Keratinocyte (primary cell): ENCODE measurements around the gene TSC22D4. TPM values are rescaled to one million over a fixed set of nuclear protein-coding genes. Genes with fewer than 3 reads are reported as not detected.

Experiments
- DNase-seq: peaks from one replicate; pipeline ENCODE4 v3.0.0-alpha.2; 2011; ENCODE audit warnings: low read depth, missing footprints, low spot score
- FAIRE-seq: peaks from 2 replicates; lab custom pipeline; 2011; peaks lifted over from hg19 to GRCh38; lab: Jason Lieb, UNC
- H2AFZ ChIP-seq: 2 replicates; pipeline ENCODE4 v1.6.0; 2012; ENCODE audit warnings: low read length, control low read depth, inconsistent platforms; ENCODE audit not compliant: control insufficient read depth
- H3K27ac ChIP-seq: 2 replicates; pipeline ENCODE4 v1.5.1; 2011; ENCODE audit warnings: low read length; ENCODE audit not compliant: control insufficient read depth, insufficient read depth
- H3K27me3 ChIP-seq: 3 replicates; pipeline ENCODE4 v1.6.0; 2011; ENCODE audit warnings: low read length; ENCODE audit not compliant: control insufficient read depth, insufficient read depth; ENCODE audit errors: extremely low read depth
- H3K36me3 ChIP-seq, 2 experiments: 2 replicates in 1 of 2; 3 replicates in 1 of 2; pipeline ENCODE4 v1.5.1; 2011; ENCODE audit warnings: low read length in 2 of 2, mild to moderate bottlenecking in 1 of 2; ENCODE audit not compliant: control insufficient read depth in 2 of 2, insufficient read depth in 2 of 2; ENCODE audit errors: extremely low read depth in 1 of 2
- H3K4me1 ChIP-seq: 3 replicates; pipeline ENCODE4 v1.5.1; 2011; ENCODE audit warnings: low read length; ENCODE audit not compliant: control insufficient read depth, insufficient read depth; ENCODE audit errors: extremely low read depth
- H3K4me2 ChIP-seq: 3 replicates; pipeline ENCODE4 v1.6.0; 2011; ENCODE audit warnings: low read depth, low read length; ENCODE audit not compliant: control insufficient read depth, insufficient read depth; ENCODE audit errors: extremely low read depth
- H3K4me3 ChIP-seq, 3 experiments: fragments of 200-600 bp in 1 of 3; sonication (generic) in 1 of 3; 2 replicates in 2 of 3; 3 replicates in 1 of 3; pipeline ENCODE4 v1.5.1; 2011 to 2016; ENCODE audit warnings: low read length in 3 of 3, mild to moderate bottlenecking in 3 of 3, control low read depth in 2 of 3, inconsistent platforms in 1 of 3, low read depth in 1 of 3, mixed read lengths in 1 of 3, mixed run types in 1 of 3, moderate library complexity in 1 of 3; ENCODE audit not compliant: control insufficient read depth in 2 of 3, insufficient read depth in 2 of 3; ENCODE audit errors: extremely low read depth in 1 of 3
- H3K79me2 ChIP-seq: 2 replicates; pipeline ENCODE4 v1.6.0; 2012; ENCODE audit warnings: low read length; ENCODE audit not compliant: control insufficient read depth, insufficient read depth
- H3K9ac ChIP-seq: 3 replicates; pipeline ENCODE4 v1.6.0; 2011; ENCODE audit warnings: low read length; ENCODE audit not compliant: control insufficient read depth, insufficient read depth; ENCODE audit errors: extremely low read depth
- H3K9me1 ChIP-seq: 3 replicates; pipeline ENCODE4 v1.6.0; 2011; ENCODE audit warnings: low read length; ENCODE audit not compliant: control insufficient read depth, insufficient read depth; ENCODE audit errors: extremely low read depth
- H3K9me3 ChIP-seq: 2 replicates; pipeline ENCODE4 v1.5.1; 2012; ENCODE audit warnings: low read depth, low read length; ENCODE audit not compliant: control insufficient read depth
- H4K20me1 ChIP-seq: 3 replicates; pipeline ENCODE4 v1.6.0; 2011; ENCODE audit warnings: low read length; ENCODE audit not compliant: control insufficient read depth, insufficient read depth; ENCODE audit errors: extremely low read depth
- CTCF ChIP-seq, 3 experiments: IDR thresholded peaks in 1 of 3; conservative IDR thresholded peaks in 1 of 3; optimal IDR thresholded peaks in 1 of 3; 2 replicates in 2 of 3; 3 replicates in 1 of 3; pipeline versions ENCODE3 to v1.5.1; 2011; ENCODE audit warnings: low read length in 3 of 3, mild to moderate bottlenecking in 3 of 3, moderate library complexity in 2 of 3, control low read depth in 1 of 3, inconsistent platforms in 1 of 3; ENCODE audit not compliant: insufficient read depth in 2 of 3; ENCODE audit errors: extremely low read depth in 1 of 3
- EZH2 ChIP-seq: IDR thresholded peaks from one replicate; pipeline ENCODE4 v1.6.1; 2012; ENCODE audit warnings: inconsistent platforms, mild to moderate bottlenecking, low read length, moderate library complexity
- dilution Hi-C: fragments of 300-500 bp; cut with MboI; formaldehyde crosslinking; loops from one replicate; pipeline ENCODE4 v1.7.0; 2020; ENCODE audit warnings: low sequenced_read_pairs; ENCODE audit not compliant: extremely low pct_ligation_motif_present
- polyA plus RNA-seq, 5 experiments: library from polyadenylated mRNA; depleted of rRNA in 3 of 5; stranded (reverse) in 3 of 5; stranded (forward) in 1 of 5; unstranded in 1 of 5; fragments of >200 nt; gene quantifications; 1 replicate in 1 of 5; 2 replicates in 3 of 5; 3 replicates in 1 of 5; pipeline versions ENCODE4 v1.2.1 to v1.2.3, GENCODE V29; 2011 to 2012; ENCODE audit warnings: missing spikeins in 2 of 5, low read depth in 1 of 5, low replicate concordance in 1 of 5

The TSC22D4 gene
- polyA plus RNA-seq, 1 donor (not counting 4 experiments of a cell fraction or from before 2014, with no cell fraction given), result 8.4 TPM

GRCh38 chr7:100516135-100516812 lies 37.3 kb upstream of the TSC22D4 start:
- Histone ChIP-seq H3K9ac (no peak overlapping the region), H3K4me1 (peaks cover 17% of the 10 kb centered on the region), H3K9me1 (peaks cover 2% of the 10 kb centered on the region), H3K9me3 (no peaks in the 10 kb centered on the region), H3K4me2 (no peak overlapping the region), H2AFZ (no peak overlapping the region), H4K20me1 (no peaks in the 10 kb centered on the region), H3K27me3 (no peaks in the 10 kb centered on the region), H3K4me3 (no peak overlapping the region), H3K27ac (no peak overlapping the region), H3K36me3 (no peaks in the 10 kb centered on the region), H3K79me2 (no peaks in the 10 kb centered on the region)
- DNase-seq, result no peak
- peak; percentile 74 for FAIRE-seq
- TF ChIP-seq EZH2, result no peak
- no peak for TF ChIP-seq CTCF (optimal IDR thresholded peaks at IDR 0.05 in 1 of 3, IDR thresholded peaks at IDR 0.05 in 1 of 3, conservative IDR thresholded peaks at IDR 0.05 in 1 of 3; ENCODE audit: extremely low read depth in 1 of 3, insufficient read depth in 2 of 3, low read length in 3 of 3)
- dilution Hi-C loops, result no loop called here

- H3K27me3 ChIP-seq, result no peaks in the 10 kb centered on the region
- peak overlapping the region; percentile 49 for H3K4me2 ChIP-seq
- H3K9me1 ChIP-seq, result peaks cover 2% of the 10 kb centered on the region
- H3K4me1 ChIP-seq, result peaks cover 17% of the 10 kb centered on the region
- peak; percentile 65 for FAIRE-seq
- no peaks in the 10 kb centered on the region for H3K79me2 ChIP-seq
- no peaks in the 10 kb centered on the region for H4K20me1 ChIP-seq
- no peaks in the 10 kb centered on the region for H3K36me3 ChIP-seq
- peak overlapping the region; percentile 60 for H2AFZ ChIP-seq
- no peak for TF ChIP-seq EZH2
- no peak for TF ChIP-seq CTCF (optimal IDR thresholded peaks at IDR 0.05 in 1 of 3, IDR thresholded peaks at IDR 0.05 in 1 of 3, conservative IDR thresholded peaks at IDR 0.05 in 1 of 3; ENCODE audit: extremely low read depth in 1 of 3, insufficient read depth in 2 of 3, low read length in 3 of 3)
- no peaks in the 10 kb centered on the region for H3K9me3 ChIP-seq
- no peak for DNase-seq
- no peak overlapping the region for H3K9ac ChIP-seq
- dilution Hi-C loops, result no loop called here
- H3K4me3 ChIP-seq, result no peak overlapping the region
- peak overlapping the region; percentile 70 for H3K27ac ChIP-seq
These were observed 36.1 kb upstream of the TSC22D4 start for GRCh38 chr7:100515072-100515532.
